ENCODE data around the gene PIGT.

DNA sequence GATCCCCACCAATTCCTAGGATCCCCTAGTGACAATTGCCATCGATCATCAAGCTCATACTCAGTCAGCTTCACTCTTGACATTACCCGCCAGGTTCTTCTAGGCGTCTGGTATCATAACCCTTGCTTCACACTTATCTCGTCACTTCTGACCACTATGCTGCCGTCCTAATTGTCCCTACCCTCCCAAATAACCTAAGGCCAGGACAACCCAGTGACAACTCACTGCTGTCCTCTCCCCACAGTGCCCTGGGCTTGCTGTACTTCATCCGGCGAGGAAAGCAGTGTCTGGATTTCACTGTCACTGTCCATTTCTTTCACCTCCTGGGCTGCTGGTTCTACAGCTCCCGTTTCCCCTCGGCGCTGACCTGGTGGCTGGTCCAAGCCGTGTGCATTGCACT lies 49.3 kb upstream of the PIGT start:
- TF ChIP-seq, protein P1, sequence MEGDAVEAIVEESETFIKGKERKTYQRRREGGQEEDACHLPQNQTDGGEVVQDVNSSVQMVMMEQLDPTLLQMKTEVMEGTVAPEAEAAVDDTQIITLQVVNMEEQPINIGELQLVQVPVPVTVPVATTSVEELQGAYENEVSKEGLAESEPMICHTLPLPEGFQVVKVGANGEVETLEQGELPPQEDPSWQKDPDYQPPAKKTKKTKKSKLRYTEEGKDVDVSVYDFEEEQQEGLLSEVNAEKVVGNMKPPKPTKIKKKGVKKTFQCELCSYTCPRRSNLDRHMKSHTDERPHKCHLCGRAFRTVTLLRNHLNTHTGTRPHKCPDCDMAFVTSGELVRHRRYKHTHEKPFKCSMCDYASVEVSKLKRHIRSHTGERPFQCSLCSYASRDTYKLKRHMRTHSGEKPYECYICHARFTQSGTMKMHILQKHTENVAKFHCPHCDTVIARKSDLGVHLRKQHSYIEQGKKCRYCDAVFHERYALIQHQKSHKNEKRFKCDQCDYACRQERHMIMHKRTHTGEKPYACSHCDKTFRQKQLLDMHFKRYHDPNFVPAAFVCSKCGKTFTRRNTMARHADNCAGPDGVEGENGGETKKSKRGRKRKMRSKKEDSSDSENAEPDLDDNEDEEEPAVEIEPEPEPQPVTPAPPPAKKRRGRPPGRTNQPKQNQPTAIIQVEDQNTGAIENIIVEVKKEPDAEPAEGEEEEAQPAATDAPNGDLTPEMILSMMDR (IDR thresholded peaks at IDR 0.05): no peak
- TF ChIP-seq POLR2A (IDR thresholded peaks at IDR 0.05): no peak

Data from vagina (tissue), 2 donors.